Stomach smooth muscle (tissue), 2 donors: Measurements from ENCODE around the gene ENPP7.

ENCODE experiments used
- H3K27ac ChIP-seq: one replicate; pipeline ENCODE4 v1.7.0; 2013; ENCODE audit warnings: mild to moderate bottlenecking, low read length, inconsistent platforms
- H3K27me3 ChIP-seq, 2 donors: one replicate each; pipeline ENCODE4 v1.7.0; 2013; ENCODE audit warnings: low read length in 2 of 2; ENCODE audit not compliant: insufficient read depth in 2 of 2, control insufficient read depth in 1 of 2
- H3K36me3 ChIP-seq, 2 donors: one replicate each; pipeline ENCODE4 v1.7.0; 2013; ENCODE audit warnings: low read length in 2 of 2; ENCODE audit not compliant: control insufficient read depth in 2 of 2, insufficient read depth in 2 of 2
- H3K4me1 ChIP-seq: one replicate; pipeline ENCODE4 v1.7.0; 2013; ENCODE audit warnings: low read length; ENCODE audit not compliant: control insufficient read depth, insufficient read depth
- H3K4me3 ChIP-seq, 2 donors: one replicate each; pipeline ENCODE4 v1.7.0; 2013; ENCODE audit warnings: low read length in 2 of 2
- H3K9ac ChIP-seq, 2 donors: one replicate each; pipeline ENCODE4 v1.7.0; 2013; ENCODE audit warnings: low read length in 2 of 2, mild to moderate bottlenecking in 1 of 2
- H3K9me3 ChIP-seq, 2 donors: one replicate each; pipeline ENCODE4 v1.7.0; 2013; ENCODE audit warnings: low read length in 2 of 2; ENCODE audit not compliant: control insufficient read depth in 2 of 2
- donor health status: healthy.
- donor health status: Pancreatic carcinoma.

Gene ENPP7

DNA sequence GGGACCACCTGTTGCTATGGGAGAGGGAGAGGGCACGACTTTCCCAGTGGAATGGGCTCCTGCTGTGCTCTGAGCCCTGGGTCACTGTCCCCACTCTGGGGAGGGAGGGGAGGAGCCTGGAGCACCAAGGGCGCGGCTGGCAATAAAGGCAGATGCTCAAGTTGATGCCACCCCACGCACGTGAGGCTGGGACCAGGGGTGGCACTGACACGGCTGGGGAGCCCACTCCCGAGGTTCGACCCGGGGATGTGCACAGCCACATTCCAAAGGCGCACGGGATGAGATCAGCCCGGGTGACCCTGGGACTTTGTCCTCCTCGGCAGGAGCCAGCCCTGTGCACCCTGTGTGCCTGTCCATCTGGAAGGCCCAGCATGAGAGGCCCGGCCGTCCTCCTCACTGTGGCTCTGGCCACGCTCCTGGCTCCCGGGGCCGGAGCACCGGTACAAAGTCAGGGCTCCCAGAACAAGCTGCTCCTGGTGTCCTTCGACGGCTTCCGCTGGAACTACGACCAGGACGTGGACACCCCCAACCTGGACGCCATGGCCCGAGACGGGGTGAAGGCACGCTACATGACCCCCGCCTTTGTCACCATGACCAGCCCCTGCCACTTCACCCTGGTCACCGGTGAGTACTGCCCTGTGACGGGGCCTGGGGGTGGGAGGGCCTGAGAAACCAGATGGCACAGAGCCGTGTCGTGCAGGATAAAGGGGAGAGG, at the start of gene ENPP7:
Gene ENPP7 (plus strand): TSS at position 175 of the 715 bp plus-strand sequence. CDS start 197 bp downstream, at position 372.
- Histone ChIP-seq H3K27ac (no peak within 1 kb of the TSS), H3K4me3 (no peak within 1 kb of the TSS), H3K9ac (no peak within 1 kb of the TSS)

GRCh38 chr17:79681101-79681621, 49.6 kb upstream of the ENPP7 start:
- no peak overlapping the region for H3K9ac ChIP-seq
- no peaks in the 10 kb centered on the region for H3K9me3 ChIP-seq
- no peaks in the 10 kb centered on the region for H3K4me1 ChIP-seq
- no peak overlapping the region for H3K27ac ChIP-seq
- no peak overlapping the region for H3K4me3 ChIP-seq
- H3K27me3 ChIP-seq = peaks cover 7 to 16% of the 10 kb centered on the region in 2 donors
- H3K36me3 ChIP-seq = no peaks in the 10 kb centered on the region

More for the DNA sequence above, at the start of gene ENPP7:
- no peaks in the 10 kb centered on the region for H3K9me3 ChIP-seq
- H3K27me3 ChIP-seq = peaks cover 0 to 2% of the 10 kb centered on the region in 2 donors
- H3K36me3 ChIP-seq = no peaks in the 10 kb centered on the region
- peaks cover 6% of the 10 kb centered on the region for H3K4me1 ChIP-seq

- no peaks in the 10 kb centered on the region for H3K4me1 ChIP-seq
- no peak overlapping the region for H3K27ac ChIP-seq
- H3K9me3 ChIP-seq = no peaks in the 10 kb centered on the region
- no peaks in the 10 kb centered on the region for H3K36me3 ChIP-seq
- no peak overlapping the region for H3K4me3 ChIP-seq
- no peak overlapping the region for H3K9ac ChIP-seq
- H3K27me3 ChIP-seq = peaks cover 7 to 16% of the 10 kb centered on the region in 2 donors
Measured at GRCh38 chr17:79681628-79682261, 49.0 kb upstream of the ENPP7 start.

- no peak overlapping the region for H3K4me3 ChIP-seq
Measured at GRCh38 chr17:79683365-79683764, 47.4 kb upstream of the ENPP7 start.

GRCh38 chr17:79684132-79684985, 46.4 kb upstream of the ENPP7 start:
- H3K4me3 ChIP-seq = no peak overlapping the region
- H3K9ac ChIP-seq = no peak overlapping the region
- H3K27me3 ChIP-seq = peaks cover 7 to 14% of the 10 kb centered on the region in 2 donors
- no peak overlapping the region for H3K27ac ChIP-seq
- H3K9me3 ChIP-seq = no peaks in the 10 kb centered on the region
- H3K36me3 ChIP-seq = no peaks in the 10 kb centered on the region
- no peaks in the 10 kb centered on the region for H3K4me1 ChIP-seq

More at GRCh38 chr17:79683365-79683764, 47.4 kb upstream of the ENPP7 start:
- H3K27ac ChIP-seq = no peak overlapping the region
- no peaks in the 10 kb centered on the region for H3K36me3 ChIP-seq
- no peaks in the 10 kb centered on the region for H3K9me3 ChIP-seq
- no peaks in the 10 kb centered on the region for H3K4me1 ChIP-seq
- no peak overlapping the region for H3K9ac ChIP-seq
- H3K27me3 ChIP-seq = peaks cover 7 to 16% of the 10 kb centered on the region in 2 donors

- Histone ChIP-seq H3K27me3 (peaks cover 7% of the 10 kb centered on the region in 2 donors), H3K27ac (no peak overlapping the region), H3K4me1 (no peaks in the 10 kb centered on the region), H3K4me3 (no peak overlapping the region), H3K9me3 (no peaks in the 10 kb centered on the region), H3K9ac (no peak overlapping the region), H3K36me3 (no peaks in the 10 kb centered on the region)
Measured at GRCh38 chr17:79685121-79685520, 45.6 kb upstream of the ENPP7 start.

GRCh38 chr17:79686476-79686875, 44.3 kb upstream of the ENPP7 start:
- H3K27me3 ChIP-seq = peaks cover 0 to 5% of the 10 kb centered on the region in 2 donors
- H3K9me3 ChIP-seq = no peaks in the 10 kb centered on the region
- no peak overlapping the region for H3K9ac ChIP-seq
- no peaks in the 10 kb centered on the region for H3K36me3 ChIP-seq
- peaks cover 13% of the 10 kb centered on the region for H3K4me1 ChIP-seq
- no peak overlapping the region for H3K27ac ChIP-seq
- no peak overlapping the region for H3K4me3 ChIP-seq

DNA sequence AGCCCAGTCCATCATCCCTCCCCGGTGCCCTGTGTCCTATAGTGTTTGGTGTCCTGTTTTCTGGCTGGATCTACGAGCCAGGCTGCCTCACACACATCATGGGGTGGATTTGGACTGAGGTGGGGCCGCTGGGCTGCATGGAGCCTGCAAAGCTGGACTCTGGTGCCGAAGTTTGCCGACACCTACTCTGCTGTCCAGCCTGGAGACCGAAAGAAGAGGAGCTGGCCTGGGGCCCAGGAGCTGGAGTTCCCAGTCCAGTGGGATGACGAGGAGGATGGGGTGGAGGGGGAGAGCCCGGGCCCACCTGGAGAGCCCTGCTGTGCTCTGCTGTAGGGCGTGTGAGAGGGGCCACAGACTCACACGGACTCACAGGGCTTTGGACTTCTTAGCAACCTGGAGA, 40.3 kb upstream of the ENPP7 start:
- Histone ChIP-seq H3K27me3 (peaks cover 0 to 4% of the 10 kb centered on the region in 2 donors), H3K27ac (no peak overlapping the region), H3K9ac (no peak overlapping the region), H3K9me3 (no peaks in the 10 kb centered on the region), H3K4me3 (no peak overlapping the region), H3K4me1 (peaks cover 24% of the 10 kb centered on the region), H3K36me3 (no peaks in the 10 kb centered on the region)

DNA sequence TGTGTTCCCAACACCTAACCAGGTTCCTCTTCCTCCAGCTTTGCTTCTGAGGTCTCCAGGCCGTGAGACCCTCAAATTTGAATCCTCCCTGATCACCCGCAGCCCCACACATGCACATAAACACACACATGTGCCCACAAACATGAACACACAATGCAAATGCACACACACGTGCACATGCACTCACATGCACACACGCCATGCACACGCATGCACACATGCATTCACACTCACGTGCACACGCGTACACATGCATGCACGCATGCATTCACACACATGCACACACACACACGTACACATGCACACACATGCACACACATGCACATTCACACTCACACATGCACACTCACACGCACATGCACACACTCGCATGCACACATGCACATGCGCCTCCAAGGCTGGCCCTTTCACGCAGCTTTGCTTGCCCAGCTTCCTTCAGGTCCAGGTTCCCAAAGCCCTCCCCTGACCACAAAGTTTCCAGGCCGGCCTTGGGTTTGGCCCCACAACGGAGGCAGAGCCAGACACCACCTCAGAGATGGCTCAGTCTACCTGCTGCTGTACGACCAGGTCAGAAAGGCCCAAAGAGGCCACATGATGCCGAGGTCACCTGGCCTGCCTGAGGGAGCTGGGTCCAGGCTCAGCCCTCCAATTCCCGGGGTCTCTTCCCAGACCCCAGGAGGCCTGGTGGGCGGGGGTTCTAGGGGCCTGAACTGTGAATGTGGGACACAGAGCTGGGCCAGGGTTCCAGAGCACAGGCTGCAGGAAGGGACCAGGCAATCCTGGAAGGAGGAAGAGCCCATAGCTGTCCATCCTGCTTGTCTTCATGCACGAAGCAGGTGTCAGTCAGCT, 39.5 kb upstream of the ENPP7 start:
- Histone ChIP-seq H3K9ac (no peak overlapping the region), H3K36me3 (no peaks in the 10 kb centered on the region), H3K4me1 (peaks cover 32% of the 10 kb centered on the region), H3K27ac (no peak overlapping the region), H3K27me3 (peaks cover 0 to 4% of the 10 kb centered on the region in 2 donors), H3K9me3 (no peaks in the 10 kb centered on the region), H3K4me3 (no peak overlapping the region)

DNA sequence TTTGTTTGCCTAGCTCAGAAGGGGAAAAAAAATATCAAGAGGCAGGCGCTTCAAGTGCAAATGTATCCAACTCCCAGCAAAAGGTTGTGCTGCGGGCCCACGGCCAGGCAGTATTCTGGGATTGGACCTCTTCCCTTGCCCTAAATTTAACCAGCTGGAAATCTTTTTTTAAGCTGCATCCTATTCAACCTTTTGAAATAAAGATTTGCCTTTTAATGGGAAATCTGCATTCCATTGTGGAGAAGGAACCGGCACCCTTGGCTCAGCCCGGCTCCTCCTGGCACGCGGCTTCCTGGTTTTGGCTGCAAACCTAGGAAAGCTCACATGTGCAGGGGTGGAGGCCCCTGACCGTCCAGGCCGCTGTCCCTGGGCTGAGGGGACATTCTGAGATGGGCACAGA, 38.8 kb upstream of the ENPP7 start:
- Histone ChIP-seq H3K4me1 (peaks cover 35% of the 10 kb centered on the region), H3K9ac (no peak overlapping the region), H3K27ac (no peak overlapping the region), H3K36me3 (no peaks in the 10 kb centered on the region), H3K4me3 (no peak overlapping the region), H3K9me3 (no peaks in the 10 kb centered on the region), H3K27me3 (peaks cover 0 to 4% of the 10 kb centered on the region in 2 donors)
